HG02798 (cell line): ENCODE results near the gene CELF4.

Experiments
- ATAC-seq: cut with Tn5 transposase; IDR thresholded peaks from one replicate; pipeline ENCODE4 v1.9.1; 2021; ENCODE audit warnings: mild to moderate bottlenecking; ENCODE audit not compliant: unreplicated experiment, poor library complexity

The CELF4 gene

DNA sequence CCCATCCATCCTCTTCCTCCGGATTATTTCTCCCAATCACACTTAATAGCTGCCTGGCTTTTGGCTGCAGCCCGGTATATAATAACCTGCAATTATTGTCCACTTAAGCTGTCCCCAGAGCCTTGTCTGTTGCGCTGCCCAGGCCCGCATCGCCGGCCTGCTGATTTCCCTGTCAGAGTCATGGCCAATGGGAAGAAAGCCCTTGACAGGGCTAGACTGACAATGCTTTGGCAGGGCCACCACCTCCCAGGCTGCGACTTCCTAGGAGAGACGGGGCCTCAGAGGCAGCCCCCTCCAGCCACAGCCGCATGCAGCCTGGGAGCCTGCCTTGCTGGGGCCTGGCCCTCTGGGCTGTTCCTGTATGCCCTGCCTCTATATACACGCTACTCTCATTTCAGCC lies 10.0 kb upstream of the CELF4 start:
- ATAC-seq, result no peak

DNA sequence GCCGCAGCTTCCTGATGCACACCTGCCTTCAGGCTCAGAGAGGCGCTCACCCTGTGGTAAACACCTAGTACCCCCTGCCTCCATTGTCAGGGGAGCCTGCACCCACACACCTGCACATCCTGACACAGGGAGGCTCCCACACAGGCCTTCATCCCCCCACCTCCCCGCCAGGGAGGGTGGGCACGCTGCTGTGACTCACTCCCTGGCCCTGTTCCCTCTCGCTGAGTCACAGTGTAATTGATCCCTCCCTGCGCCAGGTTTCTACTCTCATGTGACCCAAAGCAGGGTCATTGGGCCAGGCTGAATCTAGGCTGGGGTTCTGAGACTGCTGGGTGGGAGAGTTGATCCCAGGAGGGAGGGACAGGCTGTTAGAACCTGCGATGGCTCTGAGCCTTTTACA lies 8.5 kb upstream of the CELF4 start:
- no peak for ATAC-seq

DNA sequence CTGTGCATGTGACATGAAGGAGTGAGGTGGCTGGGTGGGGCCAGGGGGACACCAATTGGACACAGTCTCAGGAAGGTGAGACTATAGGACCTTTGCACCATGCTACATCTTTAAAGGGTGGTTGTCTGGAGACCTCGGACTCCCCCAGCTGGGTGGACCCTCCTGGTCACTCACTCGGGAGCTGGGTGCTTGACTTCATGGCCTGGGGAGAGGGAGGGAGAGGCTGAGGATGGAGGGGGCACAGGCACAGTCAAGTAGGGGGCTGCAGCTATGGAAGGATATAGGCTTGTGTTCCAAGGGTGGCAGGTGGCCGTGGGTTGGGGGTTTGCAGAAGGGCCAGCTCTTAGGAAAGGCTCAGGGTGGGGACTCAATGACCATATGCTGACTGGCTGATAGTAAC lies 7.1 kb upstream of the CELF4 start:
- no peak for ATAC-seq

DNA sequence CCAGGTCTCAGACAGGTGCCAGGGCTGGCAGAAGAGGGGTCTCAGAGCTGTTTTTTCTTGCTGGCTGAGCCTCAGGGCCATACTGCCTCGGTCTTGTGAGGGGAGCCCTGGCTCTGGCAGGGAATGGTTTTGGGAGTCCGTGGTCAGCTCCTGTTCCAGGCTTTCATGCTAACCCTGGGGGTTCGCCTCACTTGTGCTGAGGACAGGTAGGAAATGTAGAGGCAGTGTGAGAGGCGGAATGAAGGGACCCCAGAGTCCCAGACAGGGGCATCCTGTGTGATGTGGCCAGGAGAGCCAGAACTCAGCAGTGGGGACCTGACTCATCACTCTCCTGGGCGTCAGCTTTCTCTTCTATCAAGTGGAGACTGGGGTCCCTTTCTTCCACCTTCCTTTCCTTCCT lies 5.7 kb upstream of the CELF4 start:
- no peak for ATAC-seq

DNA sequence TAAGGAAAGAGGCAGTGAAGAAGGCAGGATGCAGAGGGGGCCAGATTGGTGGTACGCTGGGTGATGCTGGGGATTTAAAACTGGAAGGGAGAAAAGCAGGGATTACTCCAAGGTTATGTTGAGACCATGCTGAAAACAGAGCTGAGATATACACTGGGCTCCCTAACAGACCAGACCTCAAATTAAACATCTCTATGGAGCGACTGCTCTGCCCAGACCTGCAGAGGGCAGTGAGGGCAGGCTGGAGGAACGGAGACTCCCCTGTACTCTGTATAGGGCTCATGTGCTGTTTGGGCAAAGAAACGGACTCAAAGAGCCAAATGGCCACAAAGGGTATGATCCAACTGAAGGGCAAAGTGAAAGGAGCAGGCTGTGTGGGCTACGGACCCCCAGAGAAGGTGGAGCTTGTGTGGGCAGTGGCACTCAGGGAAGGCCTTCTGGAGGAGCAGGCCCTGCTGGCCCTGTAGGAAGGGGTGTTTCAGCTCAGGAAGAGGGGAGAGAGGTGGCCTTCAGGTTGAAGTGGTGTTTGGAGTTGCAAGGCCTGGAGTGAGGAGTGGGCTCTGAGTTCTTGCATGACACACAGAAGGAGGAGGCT lies 4.8 kb upstream of the CELF4 start:
- no peak for ATAC-seq

DNA sequence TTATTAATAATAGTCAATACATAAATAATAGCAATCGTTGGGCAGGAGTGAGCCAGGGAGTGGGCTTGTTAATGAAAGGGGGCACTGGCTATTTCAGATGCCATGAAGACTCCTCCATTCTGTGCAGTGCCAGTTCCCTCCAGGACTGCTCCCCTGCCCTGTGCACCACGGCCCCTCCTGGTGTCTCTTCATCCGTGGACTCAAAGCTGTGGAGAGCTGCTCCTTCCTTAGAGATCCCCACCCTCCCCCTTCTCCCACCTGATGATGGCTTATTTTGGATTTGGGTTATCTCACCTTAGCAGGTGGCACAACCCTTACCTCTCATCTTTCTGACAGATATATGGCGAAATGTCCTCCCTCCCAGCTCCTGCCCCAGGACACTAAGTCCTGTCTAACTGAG lies 3.1 kb upstream of the CELF4 start:
- no peak for ATAC-seq

DNA sequence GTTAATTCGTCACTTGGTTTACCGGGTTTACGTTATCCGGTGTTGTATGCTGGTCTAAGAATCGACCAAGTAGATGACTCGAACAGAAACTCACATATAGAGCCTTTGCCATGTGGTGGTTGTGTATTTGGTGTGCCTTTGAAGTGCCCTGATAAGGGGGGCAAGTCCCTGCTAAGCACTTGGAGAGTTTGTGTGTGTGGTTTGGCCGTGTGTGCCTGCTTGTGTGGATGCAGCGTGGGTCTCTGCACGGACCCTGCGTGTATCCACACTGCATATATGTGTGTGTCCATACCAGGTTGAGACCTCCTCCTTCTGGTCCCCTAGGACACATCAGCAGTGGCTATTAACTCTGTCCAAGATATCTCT lies 2.4 kb upstream of the CELF4 start:
- ATAC-seq, result no peak

DNA sequence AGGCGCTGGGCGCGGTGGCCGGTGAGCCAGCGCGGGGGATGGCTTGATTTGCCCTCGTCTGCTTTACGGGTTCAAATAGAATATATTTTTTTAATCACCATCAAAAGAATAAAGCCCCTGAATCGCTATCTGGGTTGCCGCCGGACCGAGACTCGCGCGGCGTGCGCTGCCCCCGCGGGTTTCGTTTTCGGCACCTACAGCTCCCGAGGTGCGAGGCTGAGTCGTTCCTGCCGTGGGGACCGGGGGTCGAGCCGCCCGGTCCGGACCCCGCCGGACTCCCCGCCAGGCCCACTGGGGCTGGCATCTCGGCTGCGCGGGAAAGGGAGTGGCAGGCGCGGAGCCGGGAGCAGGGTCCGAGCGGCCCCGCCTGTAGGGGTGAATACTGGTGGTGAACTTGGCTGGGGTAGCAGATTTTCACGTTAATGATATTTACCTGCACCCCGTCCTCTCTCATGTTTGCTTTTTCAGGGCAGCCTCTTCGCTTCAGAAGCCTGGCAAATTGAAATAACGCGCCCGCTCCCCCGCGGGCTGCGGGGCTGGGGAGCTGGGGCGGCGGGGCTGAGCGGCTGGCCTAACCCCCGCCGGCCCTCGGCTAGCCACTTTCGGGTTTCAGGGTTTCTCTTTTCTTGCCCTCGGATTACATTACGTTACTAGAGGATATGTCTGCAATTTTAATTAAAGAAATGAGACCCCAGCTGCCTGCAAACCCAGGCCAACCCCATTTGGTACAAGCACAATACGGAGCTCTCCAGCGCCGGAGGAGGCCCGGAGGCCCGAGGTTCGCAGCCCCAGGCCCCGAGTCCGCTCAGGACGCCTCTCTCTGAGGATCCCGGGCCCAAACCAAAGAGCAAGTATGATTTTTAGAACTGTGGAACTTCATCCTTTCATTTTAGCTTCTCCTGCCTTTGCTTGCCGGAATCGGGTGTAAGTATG lies 1.7 kb upstream of the CELF4 start:
- ATAC-seq, result no peak

DNA sequence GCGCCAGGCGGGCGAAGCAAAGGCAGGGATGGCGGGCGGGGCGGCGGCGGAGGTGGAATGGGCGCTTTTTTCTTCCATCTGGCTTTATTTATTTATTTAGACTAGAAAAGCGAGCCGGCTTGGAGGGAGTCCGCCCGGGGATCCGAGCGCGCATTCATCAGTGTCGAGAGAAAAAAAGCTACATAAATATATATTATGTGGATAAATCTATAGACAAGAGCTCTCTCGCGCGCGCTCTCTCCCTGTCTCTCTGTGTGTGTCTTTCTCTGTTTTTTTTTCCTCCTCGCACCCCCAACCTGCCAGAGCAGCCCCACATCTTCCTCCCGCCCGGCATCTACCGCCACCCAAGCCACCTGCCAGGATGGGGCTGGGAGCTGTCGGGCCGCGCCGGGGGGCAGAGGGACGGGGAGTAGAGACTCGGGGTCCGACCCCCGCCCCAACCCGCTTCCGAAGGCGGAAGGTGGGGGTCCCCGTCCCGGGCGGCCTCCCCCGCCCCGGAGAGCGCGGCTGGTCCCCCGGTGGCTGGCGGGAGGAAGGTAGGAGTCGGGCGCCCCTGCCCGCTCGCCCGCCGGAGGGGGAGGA lies 972 bp upstream of the CELF4 start:
- no peak for ATAC-seq

DNA sequence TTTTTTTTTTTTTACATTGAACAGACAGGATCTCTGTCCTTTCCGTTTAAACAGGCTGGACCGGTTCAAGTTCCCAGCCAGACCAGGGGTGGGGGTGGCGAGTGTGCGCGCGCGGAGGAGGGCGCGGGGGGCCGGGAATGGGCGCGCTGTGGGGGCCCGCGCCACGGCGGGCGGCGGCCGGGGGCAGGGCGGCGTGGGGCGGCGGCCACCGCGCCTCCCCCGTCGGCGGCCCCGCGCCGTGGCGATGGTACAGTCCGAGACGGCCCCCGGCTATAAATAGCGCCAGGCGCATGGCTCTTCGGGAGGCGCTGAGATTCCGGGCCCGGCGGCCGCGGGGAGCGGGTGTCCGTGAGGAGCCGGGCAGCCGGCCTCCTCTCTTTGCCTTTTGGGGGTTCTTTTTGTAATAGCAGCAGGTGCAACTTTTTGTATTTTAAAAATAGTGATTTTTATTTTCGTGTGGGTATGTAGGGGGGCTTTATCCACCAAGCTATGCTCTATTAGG lies 430 bp upstream of the CELF4 start:
- no peak for ATAC-seq

DNA sequence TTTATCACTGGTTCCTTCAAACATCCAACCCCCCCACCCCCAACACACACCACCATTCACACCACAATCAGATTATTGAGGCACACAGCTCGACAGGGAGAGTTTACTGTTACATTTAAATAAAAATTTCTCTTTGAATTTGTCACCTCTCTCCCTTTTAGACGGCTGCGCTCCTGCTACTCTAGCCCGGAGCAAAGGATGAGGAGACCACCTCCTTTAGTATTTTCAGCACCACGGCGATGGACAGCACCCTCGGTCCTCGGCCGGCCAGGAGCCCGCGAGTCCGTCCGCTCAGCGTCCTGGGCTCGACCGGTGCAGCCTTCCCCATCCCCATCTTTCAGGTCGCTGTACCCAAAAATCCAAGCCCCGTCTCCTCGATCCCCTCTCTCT lies 892 bp downstream of the CELF4 start:
- no peak for ATAC-seq

DNA sequence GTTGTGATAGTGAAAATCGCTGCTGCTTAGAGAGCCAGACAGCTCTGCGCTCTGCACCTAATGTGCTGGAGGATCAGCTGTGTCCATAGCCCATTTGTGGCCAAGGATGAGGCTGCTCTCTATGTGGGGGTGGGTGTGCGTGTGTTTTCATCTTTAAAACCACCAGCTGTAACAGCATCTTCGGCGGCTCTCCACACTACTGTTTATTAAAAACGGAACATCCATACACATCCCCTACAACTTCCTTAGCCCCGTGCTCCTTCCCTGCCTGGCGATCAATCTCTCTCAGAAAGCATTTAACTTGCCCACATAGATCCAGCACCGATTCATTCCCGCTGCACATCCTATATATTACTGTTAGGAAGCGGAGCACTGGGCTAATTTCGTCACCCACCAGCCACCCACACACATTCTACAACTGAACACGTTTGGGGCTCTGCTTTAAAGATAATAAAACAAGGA lies 1.6 kb downstream of the CELF4 start:
- ATAC-seq, result no peak

DNA sequence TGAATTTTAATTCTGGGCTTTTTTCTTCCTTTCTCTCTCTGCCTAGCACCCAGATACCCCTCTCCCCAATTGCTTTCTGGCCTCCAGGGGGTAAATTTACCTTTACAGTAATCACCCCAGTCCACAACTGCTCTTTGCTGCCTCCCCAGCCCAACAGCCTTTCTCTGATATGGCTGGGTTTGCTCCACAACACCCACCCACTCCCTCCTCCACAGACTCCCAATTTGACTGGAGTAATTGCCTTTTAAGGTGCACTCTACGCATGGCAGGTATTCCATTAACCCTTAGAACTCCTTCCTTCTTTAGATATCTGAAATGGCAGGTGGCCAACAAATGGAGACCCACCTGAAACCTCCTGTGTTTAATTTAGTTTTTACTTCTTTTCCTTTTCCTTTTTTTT lies 3.6 kb downstream of the CELF4 start:
- ATAC-seq, result no peak

DNA sequence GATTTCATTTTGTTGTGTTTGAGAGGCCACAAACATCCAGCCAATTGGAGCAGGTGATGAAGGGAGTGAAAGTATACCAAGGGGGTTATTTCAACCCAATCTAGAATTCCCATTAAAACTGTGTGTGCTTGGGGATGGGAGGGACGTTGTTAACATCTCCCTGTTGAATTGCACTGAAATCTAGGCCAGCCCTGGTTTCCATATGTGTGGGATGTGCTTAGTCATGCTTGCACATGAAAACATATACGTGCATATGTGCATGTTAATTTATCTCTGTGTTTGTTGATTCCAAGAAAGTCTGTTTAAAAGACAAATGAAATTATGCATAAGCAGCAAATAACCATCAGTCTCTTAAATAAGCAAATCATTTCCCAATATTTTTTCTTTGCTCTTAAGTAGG lies 5.6 kb downstream of the CELF4 start:
- no peak for ATAC-seq

DNA sequence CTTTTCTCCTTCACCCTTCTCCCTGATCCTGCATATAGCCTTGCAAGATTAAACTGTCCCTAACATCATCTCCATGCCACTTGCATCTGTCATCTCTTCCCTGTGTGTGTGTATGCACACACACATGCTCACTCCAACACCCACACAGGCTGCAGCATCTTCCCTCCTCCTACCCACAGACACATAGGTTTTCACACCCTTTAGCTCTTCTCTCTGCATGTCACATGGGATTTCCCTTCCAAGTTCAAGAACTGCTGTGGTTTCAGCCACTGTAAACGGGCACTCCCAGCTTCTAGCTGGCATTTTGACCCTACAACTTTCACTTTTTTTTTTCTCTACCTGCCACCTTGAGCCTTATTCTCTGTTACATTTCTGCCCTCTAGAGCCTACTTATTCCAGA lies 6.4 kb downstream of the CELF4 start:
- no peak for ATAC-seq

DNA sequence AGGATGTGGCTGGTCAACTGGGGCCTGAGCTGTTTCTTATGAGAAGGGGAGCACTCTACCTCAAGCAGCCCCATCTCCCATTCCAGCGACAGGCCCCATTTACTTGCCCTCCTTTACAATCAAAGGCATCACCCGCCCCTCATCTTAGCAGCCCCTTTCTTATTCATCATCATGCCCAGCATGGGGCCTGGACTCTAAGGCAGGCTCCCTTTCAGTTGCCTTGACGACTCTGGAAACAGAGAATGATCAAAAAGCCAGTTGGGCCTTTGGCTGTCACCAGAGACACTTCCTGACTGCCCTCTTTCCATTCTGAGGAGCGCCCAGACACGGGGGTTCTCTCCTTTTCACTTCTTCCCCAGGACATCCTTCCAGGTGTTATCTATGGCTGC lies 11.2 kb downstream of the CELF4 start:
- no peak for ATAC-seq

DNA sequence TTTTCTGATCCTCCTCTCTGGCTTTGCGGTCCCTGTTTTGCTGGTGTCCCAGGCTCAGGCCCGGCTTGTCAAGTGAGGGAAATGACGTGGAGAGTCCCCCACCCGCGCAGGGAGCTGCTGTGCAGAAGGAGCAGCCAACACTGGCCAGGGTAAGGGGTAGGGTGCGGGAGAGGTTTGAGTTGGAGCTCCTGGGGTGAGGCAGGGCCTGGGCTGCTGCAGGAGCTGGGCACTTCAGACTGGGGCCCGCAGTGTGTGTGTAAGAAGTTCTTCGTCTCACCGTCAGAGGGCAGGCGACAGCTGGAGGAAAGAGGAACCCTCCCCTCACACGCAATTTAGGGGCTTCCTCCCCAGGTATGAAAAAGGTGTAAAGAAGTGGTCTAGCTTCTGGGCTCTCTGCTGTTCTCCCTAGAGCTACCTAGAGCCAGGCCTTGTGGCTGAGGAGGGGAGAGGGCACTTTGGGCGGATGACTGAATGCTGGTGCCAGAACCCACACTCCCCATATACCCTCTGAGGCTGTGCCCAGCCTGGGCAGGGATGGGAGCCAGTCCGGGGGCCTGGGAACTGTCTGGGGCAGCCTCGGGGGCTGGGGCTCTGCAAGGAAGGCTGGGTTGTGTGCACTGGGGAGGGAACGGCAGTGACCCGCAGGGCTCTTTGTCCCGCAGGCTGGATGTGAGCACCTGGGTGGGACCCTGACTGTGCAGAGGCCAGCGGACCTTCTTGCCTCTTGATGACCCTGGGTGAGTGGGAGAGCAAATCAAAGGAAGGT lies 11.8 kb downstream of the CELF4 start:
- no peak for ATAC-seq

DNA sequence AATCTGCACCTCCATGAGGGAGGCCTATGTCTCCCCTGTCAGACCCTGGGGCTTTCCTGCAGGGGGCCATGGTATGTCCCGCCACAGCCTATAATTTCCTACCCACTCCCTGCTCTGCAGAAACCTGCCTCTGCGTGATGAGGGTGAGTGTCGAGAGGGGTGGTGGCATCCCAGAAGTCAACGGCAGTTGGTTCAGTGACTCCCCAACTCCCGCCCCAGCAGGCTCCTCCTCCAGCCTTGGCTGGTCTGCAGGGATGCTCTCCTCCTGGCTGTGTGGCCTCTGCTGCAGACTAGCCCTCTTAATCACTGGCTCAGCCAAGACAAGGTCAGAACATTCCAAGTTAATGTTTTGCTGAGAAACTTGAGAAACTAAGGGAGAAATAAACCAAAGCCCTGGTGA lies 13.3 kb downstream of the CELF4 start:
- no peak for ATAC-seq

DNA sequence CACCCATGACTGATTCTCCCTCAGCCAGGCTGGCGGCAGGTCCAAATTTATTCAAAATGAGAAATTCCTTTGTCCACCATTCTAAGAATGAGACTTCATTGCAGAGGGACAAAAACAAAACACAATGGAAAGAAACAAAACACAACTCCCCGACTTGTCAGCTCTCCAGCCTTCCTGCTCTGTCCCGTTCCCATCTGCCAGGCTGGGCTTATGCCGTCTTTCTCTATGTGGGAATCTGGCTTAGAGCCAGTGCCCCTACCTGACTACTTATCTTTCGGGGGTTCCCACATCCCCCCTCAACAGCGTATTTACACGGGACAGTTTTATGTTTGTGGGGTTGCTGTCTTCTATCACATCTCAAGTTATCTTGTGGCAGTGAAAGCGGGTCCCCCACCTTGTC lies 13.8 kb downstream of the CELF4 start:
- no peak for ATAC-seq

DNA sequence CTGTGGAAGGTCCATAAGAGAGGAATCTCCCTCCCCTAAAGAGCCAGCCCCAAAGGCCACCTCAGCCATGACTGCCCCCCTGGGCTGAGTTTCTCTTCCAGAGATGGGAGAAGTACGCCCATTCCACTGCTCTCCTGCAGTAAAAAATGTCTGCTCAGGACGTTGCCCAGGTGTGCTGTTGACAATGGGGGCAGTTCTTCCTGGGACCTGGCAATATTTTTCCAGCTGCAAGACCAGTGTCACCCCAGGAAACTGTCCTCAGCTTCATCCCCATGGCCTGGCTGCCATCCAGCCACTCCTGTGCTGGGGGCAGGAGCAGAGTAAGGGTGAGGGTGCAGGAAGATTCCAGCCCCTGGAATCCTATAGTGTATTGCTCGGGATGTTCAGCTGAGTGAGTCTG lies 14.3 kb downstream of the CELF4 start:
- no peak for ATAC-seq
